Activated T-helper 17 cell treated with anti-CD3 and anti-CD28 coated beads, Interleukin-2, amount 50 U/mL, for 72 hours (primary cell): Measurements from ENCODE around the gene GALK2. TPM values are rescaled to one million over a fixed set of nuclear protein-coding genes. Genes with fewer than 3 reads are reported as not detected.
"Not testable (repeated sequence)": the region's sequence is repeated elsewhere in the genome, so short reads cannot be mapped to it uniquely, and the experiment has no call there.

Source experiments
- ATAC-seq: fragments of 150-1000 bp; cut with Tn5 transposase; replicated peaks from 2 replicates; pipeline ENCODE4 v1.10.0; 2021; ENCODE audit warnings: mild to moderate bottlenecking, moderate library complexity
- H3K27ac Mint-ChIP-seq: one replicate; pipeline ENCODE4 v1.8.0; 2022; ENCODE audit warnings: mixed read lengths
- H3K27me3 Mint-ChIP-seq: one replicate; pipeline ENCODE4 v1.8.0; 2022; ENCODE audit warnings: mixed read lengths
- H3K36me3 Mint-ChIP-seq: one replicate; pipeline ENCODE4 v1.8.0; 2022; ENCODE audit warnings: low read depth, mild to moderate bottlenecking, mixed read lengths
- H3K4me1 Mint-ChIP-seq: one replicate; pipeline ENCODE4 v1.8.0; 2022; ENCODE audit warnings: mixed read lengths
- H3K4me3 Mint-ChIP-seq: one replicate; pipeline ENCODE4 v1.8.0; 2022; ENCODE audit warnings: mild to moderate bottlenecking, mixed read lengths
- H3K9me3 Mint-ChIP-seq: one replicate; pipeline ENCODE4 v1.8.0; 2022; ENCODE audit warnings: mixed read lengths
- total RNA-seq, 2 donors: library from RNA; stranded (reverse); gene quantifications; one replicate each; pipeline ENCODE4 v1.2.3, GENCODE V29; 2022

GALK2 gene
- total RNA-seq, 2 donors from 2014 or later: 33.8 to 37.8 TPM

DNA sequence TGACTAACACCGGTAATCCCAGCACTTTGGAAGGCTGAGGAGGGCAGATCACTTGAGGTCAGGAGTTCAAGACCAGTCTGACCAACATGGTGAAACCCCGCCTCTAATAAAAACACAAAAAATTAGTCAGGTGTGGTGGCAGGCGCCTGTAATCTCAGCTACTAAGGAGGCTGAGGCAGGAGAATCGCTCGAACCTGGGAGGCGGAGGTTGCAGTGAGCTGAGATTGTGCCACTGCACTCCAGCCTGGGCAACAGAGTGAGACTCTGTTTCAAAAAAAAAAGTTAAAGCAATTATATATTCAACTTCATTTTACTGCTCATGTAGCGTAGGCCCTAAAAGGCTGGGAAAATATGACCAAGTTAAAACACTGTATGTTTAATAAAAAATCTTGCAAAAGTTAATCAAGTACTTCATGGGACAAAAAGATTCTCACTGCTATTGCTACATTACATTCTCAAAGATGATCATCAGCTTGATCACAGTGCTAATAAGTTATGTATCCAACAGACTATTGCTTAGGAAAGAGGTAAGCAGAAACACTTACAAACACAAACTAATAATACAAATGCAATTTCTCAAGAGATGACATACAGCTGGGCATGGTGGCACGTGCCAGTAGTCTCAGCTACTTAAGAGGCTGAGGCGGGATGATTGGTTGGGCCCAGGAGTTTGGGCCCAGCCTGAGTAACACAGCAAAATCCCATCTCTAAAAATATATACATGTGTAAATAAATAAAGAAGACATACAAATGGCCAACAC lies 17.3 kb upstream of the GALK2 start:
- H3K27me3 Mint-ChIP-seq: no peaks in the 10 kb centered on the region
- no peak for ATAC-seq
- H3K9me3 Mint-ChIP-seq: no peaks in the 10 kb centered on the region
- H3K4me1 Mint-ChIP-seq: peaks cover 18% of the 10 kb centered on the region
- H3K36me3 Mint-ChIP-seq: peaks cover 56% of the 10 kb centered on the region
- H3K27ac Mint-ChIP-seq: peak overlapping the region; percentile 100
- peak overlapping the region; percentile 99 for H3K4me3 Mint-ChIP-seq

DNA sequence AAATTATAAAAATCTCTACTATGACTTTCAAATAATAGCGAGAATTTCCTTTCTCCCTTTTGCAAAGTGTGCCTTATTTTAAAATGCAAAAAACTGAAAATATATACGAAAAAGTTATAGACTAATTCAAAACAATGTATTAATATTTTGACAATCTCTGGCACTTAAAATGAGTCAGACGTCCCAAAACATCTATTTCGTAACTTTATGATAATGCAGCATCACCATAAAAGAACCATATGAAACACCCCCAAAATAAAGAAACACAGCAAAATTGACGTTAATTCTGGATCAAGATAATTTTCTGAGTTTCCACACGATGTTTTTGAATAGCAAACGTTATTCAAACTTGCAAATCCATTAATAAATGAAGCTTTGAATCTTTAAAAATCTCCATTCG lies 15.7 kb upstream of the GALK2 start:
- H3K4me3 Mint-ChIP-seq: peak overlapping the region; percentile 99
- peaks cover 47% of the 10 kb centered on the region for H3K36me3 Mint-ChIP-seq
- ATAC-seq: no peak
- H3K27me3 Mint-ChIP-seq: no peaks in the 10 kb centered on the region
- no peaks in the 10 kb centered on the region for H3K9me3 Mint-ChIP-seq
- peaks cover 13% of the 10 kb centered on the region for H3K4me1 Mint-ChIP-seq
- H3K27ac Mint-ChIP-seq: peak overlapping the region; percentile 100

DNA sequence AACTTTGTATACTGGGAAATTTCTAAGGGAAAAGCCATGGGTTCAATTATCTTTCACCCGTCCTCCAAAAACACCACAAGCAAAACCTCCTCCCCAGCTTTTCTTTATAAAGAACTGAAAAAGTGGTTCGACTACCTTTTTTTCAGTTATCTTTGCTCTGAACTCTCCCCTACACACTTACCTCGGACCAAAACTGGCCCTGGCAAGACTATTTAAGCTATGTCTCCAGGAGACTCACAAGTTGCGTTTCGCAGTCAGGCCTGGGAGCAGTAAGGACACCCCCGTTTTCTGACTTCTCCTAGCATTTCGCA lies 15.3 kb upstream of the GALK2 start:
- H3K4me1 Mint-ChIP-seq: peaks cover 12% of the 10 kb centered on the region
- no peaks in the 10 kb centered on the region for H3K27me3 Mint-ChIP-seq
- H3K9me3 Mint-ChIP-seq: no peaks in the 10 kb centered on the region
- peaks cover 43% of the 10 kb centered on the region for H3K36me3 Mint-ChIP-seq
- ATAC-seq: no peak
- H3K4me3 Mint-ChIP-seq: peak overlapping the region; percentile 99
- peak overlapping the region; percentile 100 for H3K27ac Mint-ChIP-seq

- Mint-ChIP-seq H3K9me3 (no peaks in the 10 kb centered on the region), H3K4me1 (peaks cover 12% of the 10 kb centered on the region), H3K4me3 (peak within 1 kb of the TSS; percentile 99), H3K36me3 (peaks cover 40% of the 10 kb centered on the region), H3K27ac (peak within 1 kb of the TSS; percentile 100), H3K27me3 (no peaks in the 10 kb centered on the region)
- ATAC-seq: peak; percentile 97
Observed at GRCh38 chr15:49155110-49155833, 14.8 kb upstream of the GALK2 start, which contains the start of gene COPS2. TSS of gene COPS2 (minus strand) at chr15:49155599. CDS start at chr15:49155578, 21 bp downstream.

- Mint-ChIP-seq H3K4me3 (peak overlapping the region; percentile 99), H3K4me1 (peaks cover 12% of the 10 kb centered on the region), H3K27ac (peak overlapping the region; percentile 100), H3K27me3 (no peaks in the 10 kb centered on the region), H3K9me3 (no peaks in the 10 kb centered on the region), H3K36me3 (peaks cover 36% of the 10 kb centered on the region)
- no peak for ATAC-seq
Observed at GRCh38 chr15:49155834-49156627, 14.0 kb upstream of the GALK2 start.

DNA sequence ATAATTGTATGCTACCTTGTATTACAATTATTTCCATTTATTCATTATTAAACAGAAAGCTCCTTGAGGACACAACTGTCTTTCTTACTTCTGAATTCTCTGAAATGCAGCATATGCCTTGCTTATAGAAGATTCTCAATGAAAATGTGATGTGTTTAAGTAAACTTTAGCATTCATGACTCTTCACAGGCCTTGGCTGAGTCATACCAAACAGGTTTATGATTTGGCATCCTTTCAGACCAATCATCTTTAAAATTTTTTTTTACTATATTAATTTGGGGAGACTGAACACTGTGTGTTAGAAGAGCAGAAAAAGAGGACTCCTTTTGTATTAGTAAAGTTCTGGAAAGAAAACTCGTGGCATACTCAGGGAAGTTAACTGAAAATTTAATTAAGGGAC lies 6.4 kb upstream of the GALK2 start:
- no peaks in the 10 kb centered on the region for H3K27me3 Mint-ChIP-seq

GRCh38 chr15:49164865-49165264 lies 5.2 kb upstream of the GALK2 start:
- H3K27me3 Mint-ChIP-seq: no peaks in the 10 kb centered on the region
- no peak overlapping the region for H3K27ac Mint-ChIP-seq
- peaks cover 6% of the 10 kb centered on the region for H3K4me1 Mint-ChIP-seq
- peaks cover 9% of the 10 kb centered on the region for H3K36me3 Mint-ChIP-seq
- ATAC-seq: no peak
- no peaks in the 10 kb centered on the region for H3K9me3 Mint-ChIP-seq
- no peak overlapping the region for H3K4me3 Mint-ChIP-seq

More for the DNA sequence above, 6.4 kb upstream of the GALK2 start:
- H3K27ac Mint-ChIP-seq: no peak overlapping the region
- no peak for ATAC-seq
- no peaks in the 10 kb centered on the region for H3K9me3 Mint-ChIP-seq
- H3K36me3 Mint-ChIP-seq: peaks cover 9% of the 10 kb centered on the region
- H3K4me1 Mint-ChIP-seq: peaks cover 2% of the 10 kb centered on the region
- no peak overlapping the region for H3K4me3 Mint-ChIP-seq

DNA sequence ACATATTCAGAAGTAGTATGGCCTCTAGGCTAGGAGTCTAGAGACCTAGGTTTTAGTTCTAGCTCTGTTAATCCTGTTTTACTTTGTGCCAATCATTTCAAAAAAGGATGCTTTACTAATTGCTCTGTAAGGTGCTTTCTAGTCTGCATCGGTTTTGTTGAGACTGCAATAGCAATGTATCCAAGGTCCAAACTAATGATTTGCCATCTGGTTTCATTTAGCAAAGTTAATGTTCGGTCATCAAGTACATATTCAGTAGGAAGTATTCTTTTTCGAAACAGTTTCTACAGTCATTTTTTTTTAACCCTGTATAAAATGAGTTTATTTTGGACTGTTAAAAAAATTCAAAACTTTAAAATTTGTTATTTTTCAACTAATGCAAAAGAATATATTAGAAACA lies 2.0 kb upstream of the GALK2 start:
- Mint-ChIP-seq H3K27me3 (no peaks in the 10 kb centered on the region), H3K4me1 (peaks cover 14% of the 10 kb centered on the region), H3K36me3 (peaks cover 5% of the 10 kb centered on the region), H3K9me3 (no peaks in the 10 kb centered on the region), H3K27ac (no peak overlapping the region), H3K4me3 (no peak overlapping the region)
- ATAC-seq: no peak

- Mint-ChIP-seq H3K36me3 (peaks cover 5% of the 10 kb centered on the region), H3K4me1 (peaks cover 16% of the 10 kb centered on the region), H3K27ac (peak overlapping the region; percentile 97), H3K9me3 (no peaks in the 10 kb centered on the region), H3K27me3 (no peaks in the 10 kb centered on the region), H3K4me3 (peak overlapping the region; percentile 94)
- ATAC-seq: no peak
Observed at GRCh38 chr15:49171790-49172189, 1.7 kb downstream of the GALK2 start.

DNA sequence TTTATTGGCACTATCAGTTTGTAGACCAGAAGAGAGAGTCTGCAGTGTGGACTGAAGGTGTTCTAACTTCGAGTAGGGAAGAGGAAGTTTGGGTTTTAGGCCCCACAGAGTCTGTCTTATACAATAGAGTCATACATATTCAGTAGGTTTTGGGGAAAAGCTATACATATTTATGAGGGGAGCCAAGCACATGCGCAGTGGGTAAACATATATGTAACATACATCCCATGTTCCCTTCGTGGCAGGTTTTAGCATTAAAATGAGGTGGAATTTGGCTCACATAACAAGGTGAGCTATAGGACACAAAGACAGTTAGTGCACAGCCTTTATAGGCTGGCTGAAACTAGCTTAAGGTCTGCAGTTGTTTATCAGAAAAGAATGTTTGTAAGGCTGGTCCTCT lies 4.9 kb downstream of the GALK2 start:
- no peak overlapping the region for H3K4me3 Mint-ChIP-seq
- no peak for ATAC-seq
- peaks cover 10% of the 10 kb centered on the region for H3K4me1 Mint-ChIP-seq
- peaks cover 4% of the 10 kb centered on the region for H3K36me3 Mint-ChIP-seq
- H3K9me3 Mint-ChIP-seq: no peaks in the 10 kb centered on the region
- no peaks in the 10 kb centered on the region for H3K27me3 Mint-ChIP-seq
- peak overlapping the region; percentile 8 for H3K27ac Mint-ChIP-seq

DNA sequence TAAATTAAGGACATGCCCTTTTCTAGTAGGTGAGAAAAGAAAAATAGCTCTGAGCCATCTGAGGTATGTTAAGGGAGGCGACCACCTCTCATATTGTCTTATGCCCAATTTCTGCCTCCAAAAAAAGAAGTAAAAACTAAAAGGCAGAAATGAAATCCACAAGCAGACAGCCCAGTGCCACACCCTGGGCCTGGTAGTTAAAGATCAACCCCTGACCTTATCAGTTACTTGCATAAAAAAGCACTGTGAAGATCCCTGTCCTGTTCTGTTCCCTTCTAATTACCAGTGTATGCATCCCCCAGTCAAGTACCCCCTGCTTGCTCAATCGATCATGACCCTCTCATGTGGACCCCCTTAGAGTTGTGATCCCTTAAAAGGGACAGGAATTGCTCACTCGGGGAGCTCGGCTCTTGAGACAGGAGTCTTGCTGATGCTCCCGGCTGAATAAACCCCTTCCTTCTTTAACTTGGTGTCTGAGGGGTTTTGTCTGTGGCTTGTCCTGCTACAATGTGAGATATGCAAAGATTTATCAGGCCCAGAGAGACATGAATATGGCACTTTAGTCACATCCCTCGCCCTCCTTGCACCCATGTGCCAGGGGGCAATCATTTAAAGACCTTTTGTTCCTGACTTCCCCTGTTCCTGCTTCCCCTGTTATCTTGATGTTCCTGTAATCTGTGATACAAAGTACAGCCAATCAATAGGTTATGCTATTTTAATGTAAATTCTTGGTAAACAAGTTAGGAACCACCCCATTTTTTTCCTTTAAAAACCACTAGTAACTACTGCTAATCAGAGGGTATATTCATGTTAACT lies 5.7 kb downstream of the GALK2 start:
- not testable (repeated sequence) for H3K27ac Mint-ChIP-seq, ATAC-seq, H3K27me3 Mint-ChIP-seq, H3K9me3 Mint-ChIP-seq, H3K36me3 Mint-ChIP-seq, H3K4me3 Mint-ChIP-seq
- H3K4me1 Mint-ChIP-seq: peaks cover 10% of the 10 kb centered on the region

DNA sequence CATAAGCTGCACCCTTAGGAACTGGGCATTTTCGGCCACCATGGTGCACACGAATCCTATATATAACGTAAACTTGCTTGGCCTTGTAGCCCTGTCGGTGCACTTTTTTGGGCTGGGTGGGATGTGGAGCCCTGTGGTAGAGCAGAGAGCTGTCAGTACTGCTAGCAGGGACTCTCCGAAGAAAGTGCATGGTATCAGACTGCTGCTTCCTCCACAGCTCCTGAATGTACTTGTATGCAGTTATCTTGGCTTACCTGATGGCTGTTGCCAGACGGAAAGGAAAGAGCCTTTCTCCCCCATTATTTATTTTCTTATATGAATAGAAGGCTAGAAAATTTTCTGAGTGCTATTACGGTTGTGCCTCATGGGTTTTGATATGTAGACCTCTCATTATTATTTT lies 8.4 kb downstream of the GALK2 start:
- H3K36me3 Mint-ChIP-seq: peaks cover 14% of the 10 kb centered on the region
- H3K9me3 Mint-ChIP-seq: no peaks in the 10 kb centered on the region
- no peak overlapping the region for H3K27ac Mint-ChIP-seq
- no peaks in the 10 kb centered on the region for H3K4me1 Mint-ChIP-seq
- no peak for ATAC-seq
- H3K27me3 Mint-ChIP-seq: no peaks in the 10 kb centered on the region
- no peak overlapping the region for H3K4me3 Mint-ChIP-seq

- Mint-ChIP-seq H3K4me1 (peaks cover 5% of the 10 kb centered on the region), H3K9me3 (no peaks in the 10 kb centered on the region), H3K36me3 (peaks cover 14% of the 10 kb centered on the region), H3K4me3 (no peak overlapping the region), H3K27me3 (no peaks in the 10 kb centered on the region), H3K27ac (no peak overlapping the region)
- no peak for ATAC-seq
Observed at GRCh38 chr15:49179433-49180190, 9.6 kb downstream of the GALK2 start.
